ENCODE results near the gene ANKRD44. TPM values are rescaled to one million over a fixed set of nuclear protein-coding genes. Genes with fewer than 3 reads are reported as not detected.

ANKRD44 gene
- total RNA-seq, 2 experiments from 2014 or later, result 223 to 283 TPM

DNA sequence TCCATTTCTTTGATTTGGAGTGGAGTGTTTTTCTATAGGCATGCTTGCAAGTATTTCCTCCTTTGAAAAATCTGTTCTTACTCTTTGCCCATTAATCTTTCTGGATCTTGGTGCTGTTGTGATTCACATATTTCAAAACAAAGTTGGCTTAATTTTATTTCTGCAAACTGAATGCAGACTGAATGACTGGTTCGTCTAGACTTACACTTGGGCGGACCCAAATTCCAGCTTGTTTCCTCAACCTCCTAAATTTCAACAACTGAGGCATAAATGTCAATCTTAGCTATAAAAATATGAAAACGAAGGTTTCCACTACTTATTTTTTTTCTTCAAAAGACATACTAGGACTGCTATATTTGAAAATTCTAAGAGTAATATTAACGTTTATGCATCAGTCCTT lies 59.0 kb downstream of the ANKRD44 start:
- DNase-seq, result no peak
- CTCF ChIA-PET, result interaction anchor here (0.7 to 0.9 kb wide), 3 partner anchors 15 to 42 kb away, joined by 3 read pairs; no protein-coding TSS in a partner anchor
- Mint-ChIP-seq H3K4me1 (peaks cover 75% of the 10 kb centered on the region), H3K27ac (no peak overlapping the region), H3K9me3 (peaks cover under 1% of the 10 kb centered on the region), H3K27me3 (no peaks in the 10 kb centered on the region), H3K4me3 (no peak overlapping the region), H3K36me3 (ENCODE audit: low read depth) (peaks cover 35% of the 10 kb centered on the region)
- POLR2A ChIA-PET, result no interaction called here

DNA sequence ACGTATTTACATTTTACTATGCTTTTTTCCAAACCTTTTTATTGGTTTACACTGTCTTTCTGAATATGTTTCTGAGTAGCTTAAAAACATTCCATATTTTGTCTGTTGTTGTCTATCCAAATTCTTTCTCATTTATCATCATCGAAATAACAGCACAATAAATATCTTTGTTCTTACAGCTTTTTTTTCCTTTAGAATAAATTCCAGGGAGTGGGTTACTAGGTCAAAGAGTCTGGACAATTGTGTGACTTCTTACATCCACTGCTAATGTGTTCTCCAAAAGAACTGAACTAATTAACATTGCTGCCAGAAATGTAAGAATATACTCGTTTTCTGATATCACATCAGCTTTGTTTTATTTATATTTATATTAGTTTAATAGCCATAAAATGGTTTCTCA lies 59.4 kb downstream of the ANKRD44 start:
- ChIA-PET POLR2A (no interaction called here), CTCF (interaction anchor here (0.7 to 0.9 kb wide), 5 partner anchors 15 to 43 kb away, joined by 3 read pairs; no protein-coding TSS in a partner anchor)
- Mint-ChIP-seq H3K4me3 (no peak overlapping the region), H3K27ac (no peak overlapping the region), H3K9me3 (peaks cover 3% of the 10 kb centered on the region), H3K36me3 (ENCODE audit: low read depth) (peaks cover 38% of the 10 kb centered on the region), H3K4me1 (peaks cover 74% of the 10 kb centered on the region), H3K27me3 (no peaks in the 10 kb centered on the region)
- no peak for DNase-seq

DNA sequence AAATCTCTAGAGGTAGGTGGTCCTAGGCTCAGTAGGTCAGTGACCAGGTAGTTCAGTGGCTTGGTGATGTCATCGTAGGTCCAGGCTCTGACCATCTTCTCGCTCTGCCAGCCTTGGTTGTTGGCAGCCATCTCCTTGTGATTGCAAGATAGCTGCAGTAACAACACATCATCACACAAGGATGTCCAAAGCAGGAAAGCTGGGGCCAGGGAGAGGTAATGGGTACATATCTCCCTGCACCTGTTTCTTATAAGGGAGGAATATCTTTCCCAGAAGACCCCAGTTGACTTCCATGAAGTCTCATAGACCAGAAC lies 60.5 kb downstream of the ANKRD44 start:
- Mint-ChIP-seq H3K36me3 (ENCODE audit: low read depth) (peaks cover 45% of the 10 kb centered on the region), H3K9me3 (peaks cover 3% of the 10 kb centered on the region), H3K27ac (peak overlapping the region; percentile 77), H3K4me1 (peaks cover 71% of the 10 kb centered on the region), H3K27me3 (no peaks in the 10 kb centered on the region), H3K4me3 (no peak overlapping the region)
- ChIA-PET POLR2A (no interaction called here), CTCF (interaction anchor here (0.9 to 1.0 kb wide), 2 partner anchors 13 to 22 kb away, joined by 3 read pairs; no protein-coding TSS in a partner anchor)
- DNase-seq, result no peak

DNA sequence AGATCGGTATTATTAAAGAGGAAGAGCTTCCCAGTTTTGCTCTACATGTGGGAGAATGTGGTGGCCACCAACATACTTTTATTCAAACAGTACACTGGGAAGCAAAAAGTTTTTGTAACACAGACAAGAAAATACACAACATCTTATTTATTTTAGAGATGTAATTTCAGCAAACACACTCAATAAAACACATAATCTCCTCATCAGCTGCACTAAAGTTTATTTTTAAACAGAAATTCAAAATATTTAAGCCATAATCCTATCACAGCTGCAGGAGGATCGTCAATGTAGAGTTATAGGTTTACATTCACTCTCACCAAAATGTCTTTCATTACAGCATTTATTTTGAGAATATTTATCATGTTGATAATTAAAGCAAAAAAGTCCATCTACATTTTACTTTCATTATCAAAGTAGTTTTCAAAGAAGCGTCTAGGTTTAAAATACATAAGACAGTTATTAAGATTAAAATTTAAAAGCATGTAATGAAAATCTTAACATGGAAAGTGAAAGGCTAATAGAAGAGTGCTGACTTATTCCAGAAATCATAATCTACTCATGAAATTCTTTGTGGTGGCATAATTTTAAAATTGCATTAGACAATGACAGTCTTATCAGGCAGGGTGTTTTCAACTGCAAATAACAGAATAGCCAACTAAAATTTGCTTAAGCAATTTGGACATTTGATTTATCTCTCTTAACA lies 61.0 kb downstream of the ANKRD44 start:
- peaks cover 3% of the 10 kb centered on the region for H3K9me3 Mint-ChIP-seq
- no peak overlapping the region for H3K4me3 Mint-ChIP-seq
- no peaks in the 10 kb centered on the region for H3K27me3 Mint-ChIP-seq
- peak overlapping the region; percentile 77 for H3K27ac Mint-ChIP-seq
- no peak for DNase-seq
- ChIA-PET CTCF (interaction anchor here (0.6 to 1.0 kb wide), 2 partner anchors 10 to 12 kb away, joined by 3 read pairs; no protein-coding TSS in a partner anchor), POLR2A (no interaction called here)
- H3K4me1 Mint-ChIP-seq, result peaks cover 67% of the 10 kb centered on the region
- peaks cover 45% of the 10 kb centered on the region for H3K36me3 Mint-ChIP-seq (ENCODE audit: low read depth)

DNA sequence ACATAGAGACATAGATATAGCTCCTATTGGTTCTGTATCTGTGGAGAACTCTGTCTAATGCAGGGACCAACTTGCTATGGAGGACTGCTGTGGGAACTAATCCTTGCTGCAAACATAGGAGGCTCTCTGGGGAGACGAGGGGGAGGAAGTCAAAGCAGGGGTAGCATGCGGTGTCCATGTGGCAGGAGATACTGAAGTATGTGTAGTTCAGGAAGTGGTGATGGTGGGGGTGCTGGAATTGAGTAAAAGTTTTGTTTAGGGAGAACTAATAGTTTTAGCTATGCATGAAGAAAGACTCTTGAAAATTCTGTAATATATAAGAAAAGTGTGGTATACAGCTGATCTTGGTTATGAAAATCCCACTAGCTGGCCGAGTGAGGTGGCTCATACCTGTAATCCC lies 62.0 kb downstream of the ANKRD44 start:
- DNase-seq, result peak; percentile 40
- Mint-ChIP-seq H3K4me1 (peaks cover 68% of the 10 kb centered on the region), H3K9me3 (peaks cover 7% of the 10 kb centered on the region), H3K36me3 (ENCODE audit: low read depth) (peaks cover 48% of the 10 kb centered on the region), H3K27me3 (no peaks in the 10 kb centered on the region), H3K4me3 (no peak overlapping the region), H3K27ac (peak overlapping the region; percentile 27)
- CTCF ChIA-PET, result interaction anchor here (0.6 kb wide), 1 partner anchor 9 kb away, joined by 3 read pairs; no protein-coding TSS in a partner anchor
- POLR2A ChIA-PET, result no interaction called here

DNA sequence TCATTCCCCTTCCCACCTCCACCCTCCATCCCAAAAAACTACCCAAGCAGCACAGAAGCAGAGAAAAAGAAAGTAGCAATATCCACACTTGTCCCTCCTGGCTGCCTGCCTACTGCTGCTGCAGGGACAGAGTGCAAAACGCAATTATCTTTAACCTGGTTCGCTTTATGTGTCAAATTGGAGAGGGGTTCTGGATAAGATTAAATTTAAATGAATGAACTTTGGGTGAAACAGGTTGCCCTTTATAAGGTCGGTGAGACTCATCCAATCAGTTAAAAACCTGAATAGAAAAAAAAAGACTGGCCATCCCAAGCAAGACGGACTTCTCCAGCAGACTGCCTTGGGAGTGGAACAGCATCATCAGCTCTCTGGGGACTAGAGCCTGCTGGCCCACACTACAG lies 62.6 kb downstream of the ANKRD44 start:
- ChIA-PET CTCF (interaction anchor here (0.9 kb wide), 1 partner anchor 9 kb away, joined by 3 read pairs; no protein-coding TSS in a partner anchor), POLR2A (no interaction called here)
- no peak for DNase-seq
- H3K4me3 Mint-ChIP-seq, result no peak overlapping the region
- no peaks in the 10 kb centered on the region for H3K27me3 Mint-ChIP-seq
- peaks cover 10% of the 10 kb centered on the region for H3K9me3 Mint-ChIP-seq
- H3K4me1 Mint-ChIP-seq, result peaks cover 71% of the 10 kb centered on the region
- peaks cover 50% of the 10 kb centered on the region for H3K36me3 Mint-ChIP-seq (ENCODE audit: low read depth)
- H3K27ac Mint-ChIP-seq, result no peak overlapping the region

DNA sequence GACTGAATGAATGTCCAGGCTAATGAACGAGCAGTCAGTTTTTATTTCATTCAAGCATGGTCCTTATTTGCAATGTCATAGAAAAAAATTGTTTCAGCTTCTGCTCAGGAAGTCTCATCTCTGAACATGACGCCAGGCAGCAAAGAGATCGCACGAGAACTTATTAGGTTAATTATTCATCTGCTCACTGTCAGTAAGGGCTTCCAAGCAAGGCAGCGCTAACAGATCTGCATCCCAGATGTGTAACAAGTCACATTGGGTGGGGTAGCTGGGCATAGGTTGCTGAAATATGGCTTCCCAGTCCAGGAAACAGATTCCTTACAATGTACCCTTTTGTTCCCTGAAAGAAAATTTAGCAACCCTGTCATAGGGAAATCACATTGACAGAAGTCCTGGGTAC lies 63.5 kb downstream of the ANKRD44 start:
- CTCF ChIA-PET, result no interaction called here
- POLR2A ChIA-PET, result no interaction called here
- no peaks in the 10 kb centered on the region for H3K27me3 Mint-ChIP-seq
- H3K36me3 Mint-ChIP-seq (ENCODE audit: low read depth), result peaks cover 55% of the 10 kb centered on the region
- DNase-seq, result no peak
- peaks cover 10% of the 10 kb centered on the region for H3K9me3 Mint-ChIP-seq
- H3K4me3 Mint-ChIP-seq, result no peak overlapping the region
- peaks cover 78% of the 10 kb centered on the region for H3K4me1 Mint-ChIP-seq
- H3K27ac Mint-ChIP-seq, result peak overlapping the region; percentile 10

DNA sequence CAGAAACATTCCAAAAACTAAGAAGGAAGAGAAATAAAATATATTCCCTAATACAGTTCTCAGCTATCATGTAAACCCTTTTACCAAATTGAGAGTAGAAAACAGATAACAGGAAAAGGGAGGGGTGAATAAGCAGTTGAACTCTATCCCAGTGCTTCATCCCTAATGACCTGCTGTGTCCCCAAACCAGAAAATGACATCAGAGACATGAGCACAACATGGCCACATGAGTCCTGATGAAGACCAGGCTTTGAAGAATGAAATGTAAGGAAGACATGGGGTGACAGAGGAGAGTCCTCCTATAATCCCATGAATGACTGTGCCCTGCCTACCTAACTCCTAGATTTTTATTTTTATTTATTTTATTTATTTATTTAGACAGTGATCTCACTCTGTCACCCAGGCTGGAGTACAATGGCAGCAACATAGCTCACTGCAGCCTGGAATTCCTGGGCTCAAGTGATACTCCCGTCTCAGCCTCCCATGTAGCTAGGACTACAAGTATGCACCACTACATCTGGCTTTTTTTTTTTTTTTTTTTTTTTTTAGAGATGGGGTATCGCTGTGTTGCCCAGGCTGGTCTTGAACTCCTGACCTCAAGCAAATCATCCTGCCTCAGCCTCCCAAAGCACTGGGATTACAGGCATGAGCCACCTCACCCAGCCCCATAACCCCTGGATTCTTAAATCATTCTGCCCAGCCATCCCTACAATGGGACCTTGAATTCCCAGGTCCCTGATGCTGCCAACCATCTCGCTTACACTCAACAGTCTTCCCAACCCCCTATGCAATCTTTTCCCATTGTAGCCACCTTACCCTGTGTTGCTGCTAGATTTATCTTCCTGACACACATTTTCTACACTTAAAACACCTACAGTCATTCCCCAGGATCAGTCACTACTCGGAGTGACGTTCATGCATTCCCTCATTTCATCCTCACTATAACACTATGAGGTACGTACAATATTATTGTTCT lies 64.5 kb downstream of the ANKRD44 start:
- Mint-ChIP-seq H3K4me1 (peaks cover 75% of the 10 kb centered on the region), H3K9me3 (peaks cover 10% of the 10 kb centered on the region), H3K4me3 (no peak overlapping the region), H3K36me3 (ENCODE audit: low read depth) (peaks cover 52% of the 10 kb centered on the region), H3K27ac (peak overlapping the region; percentile 0), H3K27me3 (no peaks in the 10 kb centered on the region)
- ChIA-PET CTCF (interaction anchor here (0.6 kb wide), 1 partner anchor 72 kb away, joined by 3 read pairs; no protein-coding TSS in a partner anchor), POLR2A (interaction anchor here (0.7 kb wide), 1 partner anchor 18 kb away, joined by 3 read pairs; no protein-coding TSS in a partner anchor)
- no peak for DNase-seq

DNA sequence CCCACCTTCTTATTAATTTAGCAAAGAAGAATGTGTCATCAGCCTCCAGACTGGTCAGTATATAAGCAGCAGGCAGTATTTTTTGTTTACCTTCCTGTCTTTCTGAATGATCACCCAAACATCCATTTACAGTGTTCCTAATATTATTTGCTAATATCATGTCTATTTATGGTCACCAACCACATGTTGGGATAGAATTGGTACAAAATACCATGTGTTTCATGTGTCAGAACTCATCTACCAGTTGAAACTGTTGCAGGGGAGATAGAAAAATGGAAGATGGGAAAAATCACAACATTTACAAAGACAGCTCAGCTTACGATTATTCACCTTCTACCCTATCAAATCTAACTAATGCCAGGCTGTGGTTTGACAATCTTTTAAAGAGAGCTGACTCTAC lies 66.2 kb downstream of the ANKRD44 start:
- no peak overlapping the region for H3K4me3 Mint-ChIP-seq
- peaks cover 10% of the 10 kb centered on the region for H3K9me3 Mint-ChIP-seq
- H3K27ac Mint-ChIP-seq, result no peak overlapping the region

DNA sequence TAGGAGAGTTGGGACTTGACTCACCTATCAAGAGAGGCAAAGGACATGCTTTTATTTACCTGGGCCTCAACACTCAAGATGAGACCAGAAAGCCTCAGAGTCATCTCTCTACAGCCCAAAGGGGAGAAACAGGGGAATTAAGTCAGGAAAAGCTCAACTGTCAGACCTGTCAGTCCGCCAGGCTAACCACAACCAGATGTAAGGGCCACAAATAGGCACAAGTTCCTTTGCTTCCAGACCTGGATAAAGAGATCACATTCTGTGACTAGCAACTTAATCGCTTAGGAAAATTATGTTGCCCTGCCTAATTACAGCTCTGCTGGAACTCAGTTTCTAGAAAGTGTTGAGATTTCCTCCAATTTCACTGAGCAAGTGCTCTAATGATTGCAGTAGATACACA lies 67.9 kb downstream of the ANKRD44 start:
- Mint-ChIP-seq H3K36me3 (ENCODE audit: low read depth) (peaks cover 49% of the 10 kb centered on the region), H3K4me3 (no peak overlapping the region), H3K27me3 (no peaks in the 10 kb centered on the region), H3K4me1 (peaks cover 78% of the 10 kb centered on the region), H3K9me3 (peaks cover 10% of the 10 kb centered on the region), H3K27ac (peak overlapping the region; percentile 28)
- DNase-seq, result no peak
- ChIA-PET POLR2A (no interaction called here), CTCF (no interaction called here)

More for the DNA sequence above, 66.2 kb downstream of the ANKRD44 start:
- POLR2A ChIA-PET, result no interaction called here
- Mint-ChIP-seq H3K4me1 (peaks cover 75% of the 10 kb centered on the region), H3K27me3 (no peaks in the 10 kb centered on the region), H3K36me3 (ENCODE audit: low read depth) (peaks cover 45% of the 10 kb centered on the region)
- no peak for DNase-seq
- CTCF ChIA-PET, result interaction anchor here (1.1 kb wide), 1 partner anchor 67 kb away, joined by 3 read pairs; no protein-coding TSS in a partner anchor

DNA sequence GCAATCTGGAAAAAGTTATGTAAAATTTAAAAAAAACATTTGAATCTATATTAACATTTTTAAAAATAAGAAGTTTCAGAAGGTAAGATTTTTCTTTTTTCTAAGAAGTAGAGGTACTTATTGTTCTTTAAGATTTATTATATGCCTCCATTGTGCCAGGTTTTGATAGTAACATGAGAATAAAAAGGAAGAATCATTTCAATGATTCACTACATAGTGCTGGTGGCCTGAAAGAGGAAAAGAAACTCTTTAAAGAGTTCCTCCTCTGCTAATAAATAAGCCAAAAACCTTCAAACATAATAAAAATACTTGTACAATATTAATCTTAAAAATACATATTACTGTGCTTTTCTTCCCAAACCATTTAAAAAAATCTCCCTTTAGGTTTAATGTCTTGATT lies 69.0 kb downstream of the ANKRD44 start:
- POLR2A ChIA-PET, result no interaction called here
- Mint-ChIP-seq H3K9me3 (peaks cover 9% of the 10 kb centered on the region), H3K27ac (no peak overlapping the region), H3K36me3 (ENCODE audit: low read depth) (peaks cover 43% of the 10 kb centered on the region), H3K27me3 (no peaks in the 10 kb centered on the region), H3K4me1 (peaks cover 78% of the 10 kb centered on the region), H3K4me3 (no peak overlapping the region)
- DNase-seq, result no peak
- CTCF ChIA-PET, result interaction anchor here (1.1 to 1.2 kb wide), 2 partner anchors 9 to 18 kb away, joined by 3 to 4 read pairs; no protein-coding TSS in a partner anchor

DNA sequence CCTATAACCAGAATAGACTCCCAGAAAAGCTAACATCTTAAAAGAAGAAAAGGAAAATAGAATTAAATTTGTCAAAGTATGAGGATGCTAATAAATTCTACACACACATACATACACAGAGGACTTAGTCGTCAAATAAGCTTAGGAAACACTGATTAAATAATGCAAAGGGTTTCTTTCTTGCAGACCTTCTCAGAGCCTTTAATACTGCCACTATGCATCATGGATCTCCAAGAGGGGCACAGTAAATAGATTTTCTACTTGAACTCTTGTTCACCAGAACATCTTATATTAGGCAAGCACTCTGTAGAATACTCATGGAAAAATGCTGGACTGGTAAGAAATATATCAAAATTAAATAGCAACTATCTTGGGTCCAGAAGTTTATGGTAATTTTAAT lies 69.4 kb downstream of the ANKRD44 start:
- H3K4me1 Mint-ChIP-seq, result peaks cover 79% of the 10 kb centered on the region
- peaks cover 42% of the 10 kb centered on the region for H3K36me3 Mint-ChIP-seq (ENCODE audit: low read depth)
- peak overlapping the region; percentile 89 for H3K27ac Mint-ChIP-seq
- POLR2A ChIA-PET, result interaction anchor here (2.4 kb wide), 1 partner anchor 67 kb away, joined by 19 read pairs; no protein-coding TSS in a partner anchor
- DNase-seq, result no peak
- H3K4me3 Mint-ChIP-seq, result peak overlapping the region; percentile 76
- CTCF ChIA-PET, result interaction anchor here (0.9 to 1.5 kb wide), 6 partner anchors 8 to 23 kb away, joined by 3 to 4 read pairs (median 3); no protein-coding TSS in a partner anchor
- H3K27me3 Mint-ChIP-seq, result no peaks in the 10 kb centered on the region
- peaks cover 7% of the 10 kb centered on the region for H3K9me3 Mint-ChIP-seq

All from activated CD4-positive, alpha-beta T cell treated with anti-CD3 and anti-CD28 coated beads, Interleukin-2, amount 10 ng/mL, durations not matched to agents 7 days and 5 days (primary cell).